Natural killer cell (primary cell): ENCODE data around the gene SSRP1. TPM values are rescaled to one million over a fixed set of nuclear protein-coding genes. Genes with fewer than 3 reads are reported as not detected.
"Not testable (repeated sequence)": the region's sequence is repeated elsewhere in the genome, so short reads cannot be mapped to it uniquely, and the experiment has no call there.

Source experiments
- ATAC-seq, 3 donors: fragments of 150-1000 bp in 2 of 3; fragments of 200-7000 bp in 1 of 3; cut with Tn5 transposase; 1 replicate in 1 of 3; 2 replicates in 2 of 3; pipeline ENCODE4 v1.10.0; 2021; ENCODE audit warnings: mild to moderate bottlenecking in 2 of 3, moderate library complexity in 2 of 3
- DNase-seq, 2 donors: peaks; one replicate each; pipeline versions ENCODE4 v3.0.0 to v3.0.0-alpha.2; 2013 to 2021; ENCODE audit warnings: mixed read lengths in 1 of 2
- H3K27ac ChIP-seq: one replicate; pipeline ENCODE4 v1.5.1; 2013; ENCODE audit warnings: mild to moderate bottlenecking, low read length
- H3K27me3 ChIP-seq: one replicate; pipeline ENCODE4 v1.6.1; 2013; ENCODE audit warnings: low read length; ENCODE audit not compliant: control insufficient read depth, insufficient read depth
- H3K36me3 ChIP-seq: one replicate; pipeline ENCODE4 v1.6.1; 2013; ENCODE audit warnings: low read length; ENCODE audit not compliant: control insufficient read depth, insufficient read depth
- H3K4me1 ChIP-seq: one replicate; pipeline ENCODE4 v1.6.1; 2013; ENCODE audit warnings: low read length; ENCODE audit not compliant: control insufficient read depth, insufficient read depth
- H3K4me3 ChIP-seq: one replicate; pipeline ENCODE4 v1.5.1; 2013; ENCODE audit warnings: low read length
- H3K9me3 ChIP-seq: one replicate; pipeline ENCODE4 v1.6.1; 2013; ENCODE audit warnings: low read length; ENCODE audit not compliant: control insufficient read depth, insufficient read depth
- H3K27ac Mint-ChIP-seq, 2 donors: one replicate each; pipeline ENCODE4 v1.8.0; 2022; ENCODE audit warnings: mild to moderate bottlenecking in 2 of 2, mixed read lengths in 2 of 2, moderate library complexity in 1 of 2
- H3K27me3 Mint-ChIP-seq, 2 donors: one replicate each; pipeline ENCODE4 v1.8.0; 2022; ENCODE audit warnings: low read depth in 2 of 2, mixed read lengths in 2 of 2
- H3K36me3 Mint-ChIP-seq: one replicate; pipeline ENCODE4 v1.8.0; 2022; ENCODE audit warnings: mixed read lengths
- H3K4me1 Mint-ChIP-seq, 2 donors: one replicate each; pipeline ENCODE4 v1.8.0; 2022; ENCODE audit warnings: mixed read lengths in 2 of 2
- H3K4me3 Mint-ChIP-seq: one replicate; pipeline ENCODE4 v1.8.0; 2022; ENCODE audit warnings: mild to moderate bottlenecking, moderate library complexity, mixed read lengths
- H3K9me3 Mint-ChIP-seq, 2 donors: one replicate each; pipeline ENCODE4 v1.8.0; 2022; ENCODE audit warnings: mixed read lengths in 2 of 2
- CTCF ChIP-seq: fragments of 200-600 bp; IDR thresholded peaks from one replicate; pipeline ENCODE4 v1.8.0; 2022; ENCODE audit warnings: antibody characterized with exemption
- WGBS: methylation state at CpG from one replicate; pipeline ENCODE4 v1.1.7; 2013; ENCODE audit warnings: missing lambda C conversion rate; ENCODE audit not compliant: insufficient coverage; 5-methylcytosine and 5-hydroxymethylcytosine counted together
- intact Hi-C: fragments of 100-400 bp; cut with micrococcal nuclease; formaldehyde crosslinking; loops from one replicate; pipeline ENCODE4 v1.14.2; 2022
- total RNA-seq, 4 donors: library from RNA; stranded (reverse); fragments of 120-200 nt in 1 of 4; gene quantifications; one replicate each; pipeline versions ENCODE4 v1.2.3 to v1.2.4, GENCODE V29; 2013 to 2022

The SSRP1 gene
- total RNA-seq, 3 donors from 2014 or later (not counting 1 experiment from before 2014, with no cell fraction given), result 45.5 to 50.0 (median 47.1) TPM

- ATAC-seq, result no peak
- no peak overlapping the region for H3K27ac Mint-ChIP-seq
- H3K9me3 Mint-ChIP-seq, result no peaks in the 10 kb centered on the region
Observed at GRCh38 chr11:57300785-57301184, 34.9 kb downstream of the SSRP1 start.

GRCh38 chr11:57299150-57299737 is 36.4 kb downstream of the SSRP1 start:
- no peaks in the 10 kb centered on the region for H3K4me1 Mint-ChIP-seq
- no peak overlapping the region for H3K27ac Mint-ChIP-seq
- TF ChIP-seq CTCF, result no peak
- Histone ChIP-seq H3K9me3 (peaks cover 5% of the 10 kb centered on the region), H3K27ac (no peak overlapping the region), H3K4me3 (no peak overlapping the region), H3K4me1 (no peaks in the 10 kb centered on the region), H3K27me3 (no peaks in the 10 kb centered on the region), H3K36me3 (no peaks in the 10 kb centered on the region)
- WGBS, result 95% methylated on average over 3 of the region's 5 CpGs
- no peak for DNase-seq
- no peak for ATAC-seq
- H3K9me3 Mint-ChIP-seq, result no peaks in the 10 kb centered on the region
- intact Hi-C loops, result no loop called here
- no peak overlapping the region for H3K4me3 Mint-ChIP-seq
- H3K36me3 Mint-ChIP-seq, result no peaks in the 10 kb centered on the region
- H3K27me3 Mint-ChIP-seq, result peaks cover 0 to 2% of the 10 kb centered on the region in 2 donors

More at GRCh38 chr11:57300785-57301184, 34.9 kb downstream of the SSRP1 start:
- intact Hi-C loops, result no loop called here
- WGBS, result 95% methylated on average over 8 of the region's 10 CpGs
- no peaks in the 10 kb centered on the region for H3K4me1 ChIP-seq
- DNase-seq, result no peak
- no peaks in the 10 kb centered on the region for H3K27me3 ChIP-seq
- H3K36me3 ChIP-seq, result no peaks in the 10 kb centered on the region
- no peaks in the 10 kb centered on the region for H3K36me3 Mint-ChIP-seq
- H3K4me3 ChIP-seq, result no peak overlapping the region
- H3K27me3 Mint-ChIP-seq, result no peaks in the 10 kb centered on the region
- no peak overlapping the region for H3K4me3 Mint-ChIP-seq
- H3K9me3 ChIP-seq, result peaks cover 5% of the 10 kb centered on the region
- no peak overlapping the region for H3K27ac ChIP-seq
- no peak for TF ChIP-seq CTCF
- no peaks in the 10 kb centered on the region for H3K4me1 Mint-ChIP-seq

GRCh38 chr11:57297221-57297620 is 38.5 kb downstream of the SSRP1 start:
- Mint-ChIP-seq H3K36me3 (no peaks in the 10 kb centered on the region), H3K9me3 (no peaks in the 10 kb centered on the region), H3K27ac (no peak overlapping the region), H3K4me1 (no peaks in the 10 kb centered on the region), H3K4me3 (no peak overlapping the region), H3K27me3 (peaks cover 0 to 2% of the 10 kb centered on the region in 2 donors)
- Histone ChIP-seq H3K4me1 (no peaks in the 10 kb centered on the region), H3K27me3 (no peaks in the 10 kb centered on the region), H3K27ac (no peak overlapping the region), H3K9me3 (peaks cover 5% of the 10 kb centered on the region), H3K36me3 (no peaks in the 10 kb centered on the region), H3K4me3 (no peak overlapping the region)
- WGBS, result 92% methylated on average over 2 of the region's 2 CpGs
- TF ChIP-seq CTCF, result no peak
- intact Hi-C loops, result no loop called here
- DNase-seq, result no peak
- no peak for ATAC-seq

- H3K4me3 ChIP-seq, intact Hi-C loops, H3K9me3 Mint-ChIP-seq, H3K27ac Mint-ChIP-seq, H3K27ac ChIP-seq, H3K4me1 ChIP-seq, H3K27me3 ChIP-seq, H3K4me3 Mint-ChIP-seq, H3K4me1 Mint-ChIP-seq, DNase-seq, H3K9me3 ChIP-seq, ATAC-seq, H3K36me3 Mint-ChIP-seq, H3K36me3 ChIP-seq, H3K27me3 Mint-ChIP-seq: not testable (repeated sequence)
- 96% methylated on average over 3 of the region's 3 CpGs for WGBS
Observed at GRCh38 chr11:57296205-57296604, 39.5 kb downstream of the SSRP1 start.
